ENCODE results near the gene TTC39A. TPM values are rescaled to one million over a fixed set of nuclear protein-coding genes. Genes with fewer than 3 reads are reported as not detected.

The TTC39A gene
- total RNA-seq (2022; extraction: Qiagen RNA extraction; ENCODE audit: low read depth), result 0.86 to 1.6 TPM (median 1.1 TPM) in 5 replicates

DNA sequence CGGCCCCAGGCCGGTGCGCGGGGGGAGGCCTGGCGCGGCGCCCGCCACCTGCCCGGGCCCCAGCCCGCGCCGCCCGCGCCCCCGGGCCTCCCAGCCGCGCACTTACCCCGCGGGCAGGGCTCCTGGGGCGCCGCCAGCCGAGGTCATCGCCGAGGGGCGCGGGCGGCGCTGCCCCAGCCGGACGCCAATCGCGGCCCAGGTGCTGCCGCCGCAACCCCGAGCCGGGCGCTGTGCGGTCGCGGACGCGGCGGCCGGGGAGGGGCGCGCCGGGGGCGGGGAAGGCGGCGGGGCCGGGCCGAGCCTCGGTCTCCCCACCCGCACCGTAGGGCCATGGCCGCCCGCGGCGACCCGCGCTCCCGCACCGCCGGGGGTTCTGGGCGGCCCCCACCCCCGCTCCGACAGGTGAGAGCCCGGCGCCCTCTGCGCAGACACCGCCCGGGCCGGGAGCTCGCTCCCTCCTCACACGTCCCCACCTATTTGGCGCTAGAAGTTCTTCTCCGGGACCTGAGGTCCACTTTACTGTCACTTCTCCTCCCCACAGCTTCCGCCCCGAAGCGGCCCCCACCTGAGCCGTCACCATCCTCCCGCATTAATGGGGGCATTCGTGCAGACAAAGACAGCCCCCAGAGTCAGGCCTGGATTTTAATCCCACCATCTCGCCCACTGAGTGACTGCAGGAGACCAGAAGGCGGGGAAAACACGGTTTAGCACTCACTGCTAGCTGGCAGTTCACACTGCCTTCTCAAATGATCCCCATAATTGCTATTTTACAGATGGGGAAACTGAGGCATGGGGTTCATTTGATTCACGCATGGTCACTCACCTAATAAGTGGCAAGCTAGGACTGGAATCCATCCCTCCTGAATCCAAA, at the start of gene TTC39A:
TSS of gene TTC39A (minus strand) at position 232 of the 871 bp plus-strand sequence. CDS start at position 147, 85 bp downstream.

Other genes with a start within 250 kb of the TTC39A start
- not detected in 5 replicates for gene C1orf185, start 228.3 kb downstream of the TTC39A start, total RNA-seq (2022; extraction: Qiagen RNA extraction; ENCODE audit: low read depth)
- 25.6 to 38.8 TPM (median 32.3 TPM) in 5 replicates for gene RNF11, start 94.3 kb downstream of the TTC39A start, total RNA-seq (2022; extraction: Qiagen RNA extraction; ENCODE audit: low read depth)
- gene EPS15, start 188.7 kb upstream of the TTC39A start, total RNA-seq (2022; extraction: Qiagen RNA extraction; ENCODE audit: low read depth), result 10.2 to 14.7 TPM (median 12.0 TPM) in 5 replicates

All from A549 treated with DMSO at 1 μM for 4 hours (cell line).